Neural cell (in vitro differentiated cells): Measurements from ENCODE around the gene GRK3. TPM values are rescaled to one million over a fixed set of nuclear protein-coding genes. Genes with fewer than 3 reads are reported as not detected.

Experiments used
- H2AFZ ChIP-seq: fragments of 200-600, 300-800 bp; sonication (generic), shearing (Covaris generic); 2 replicates; pipeline ENCODE4 v1.6.0; 2014; ENCODE audit warnings: low read depth, mild to moderate bottlenecking, antibody characterized with exemption, low read length, moderate library complexity
- H3F3A ChIP-seq: fragments of 200-600 bp; shearing (Covaris generic); 2 replicates; pipeline ENCODE4 v1.6.1; 2016; ENCODE audit warnings: mild to moderate bottlenecking, moderate library complexity, mixed read lengths, antibody characterized with exemption, low read length; ENCODE audit not compliant: insufficient read depth, poor library complexity, severe bottlenecking
- H3K27ac ChIP-seq: fragments of 200-600, 300-800 bp; sonication (generic), shearing (Covaris generic); 2 replicates; pipeline ENCODE4 v1.5.1; 2014; ENCODE audit warnings: mild to moderate bottlenecking, low read length, moderate library complexity
- H3K27me3 ChIP-seq: fragments of 300-800, 200-600 bp; sonication (generic), shearing (Covaris generic); 2 replicates; pipeline ENCODE4 v1.6.0; 2014; ENCODE audit warnings: mild to moderate bottlenecking, low read depth, low read length, moderate library complexity; ENCODE audit not compliant: insufficient read depth
- H3K36me3 ChIP-seq: fragments of 300-800, 200-600 bp; sonication (generic), shearing (Covaris generic); 2 replicates; pipeline ENCODE4 v1.5.1; 2014; ENCODE audit warnings: mild to moderate bottlenecking, antibody characterized with exemption, low read length, moderate library complexity; ENCODE audit not compliant: insufficient read depth
- H3K4me2 ChIP-seq: fragments of 300-800, 200-600 bp; sonication (generic), shearing (Covaris generic); 2 replicates; pipeline ENCODE4 v1.6.0; 2014; ENCODE audit warnings: mild to moderate bottlenecking, low read length
- H3K4me3 ChIP-seq: fragments of 300-800, 200-600 bp; sonication (generic), shearing (Covaris generic); 2 replicates; pipeline ENCODE4 v1.5.1; 2014; ENCODE audit warnings: mild to moderate bottlenecking, low read length, moderate library complexity
- H3K79me2 ChIP-seq: fragments of 200-600 bp; shearing (Covaris generic); replicated peaks from 2 replicates; pipeline ENCODE4 v1.6.0; 2014; ENCODE audit warnings: mild to moderate bottlenecking, low read length, moderate library complexity; ENCODE audit not compliant: insufficient read depth
- H3K9ac ChIP-seq: fragments of 300-800, 200-600 bp; sonication (generic), shearing (Covaris generic); 2 replicates; pipeline ENCODE4 v1.6.1; 2016; ENCODE audit warnings: mild to moderate bottlenecking, low read length, mixed read lengths
- H3K9me2 ChIP-seq: fragments of 200-600 bp; shearing (Covaris generic); 2 replicates; pipeline ENCODE4 v1.6.1; 2016; ENCODE audit warnings: mild to moderate bottlenecking, low read length, mixed read lengths; ENCODE audit not compliant: insufficient read depth
- H3K9me3 ChIP-seq: fragments of 200-600, 300-800 bp; sonication (generic), shearing (Covaris generic); 2 replicates; pipeline ENCODE4 v1.6.1; 2016; ENCODE audit warnings: mild to moderate bottlenecking, mixed run types, low read length, moderate library complexity, mixed read lengths
- H4K20me1 ChIP-seq: fragments of 200-600 bp; shearing (Covaris generic); 2 replicates; pipeline ENCODE4 v1.6.1; 2016; ENCODE audit warnings: mild to moderate bottlenecking, mixed run types; ENCODE audit not compliant: insufficient read depth
- EP300 ChIP-seq: fragments of 450-650 bp; conservative IDR thresholded peaks from 2 replicates; pipeline ENCODE4 v1.6.1; 2014; ENCODE audit warnings: antibody characterized with exemption, mild to moderate bottlenecking, moderate library complexity; ENCODE audit not compliant: poor library complexity, severe bottlenecking
- EZH2 ChIP-seq: fragments of 200-600, 300-800 bp; shearing (Covaris generic), sonication (generic); IDR thresholded peaks from 2 replicates; pipeline ENCODE4 v1.6.1; 2014; ENCODE audit warnings: antibody characterized with exemption, low read length, borderline replicate concordance, mild to moderate bottlenecking; ENCODE audit not compliant: insufficient read depth, poor library complexity, severe bottlenecking
- MXI1 ChIP-seq: fragments of 450-650 bp; conservative IDR thresholded peaks from 2 replicates; pipeline ENCODE4 v1.6.1; 2014; ENCODE audit warnings: antibody characterized with exemption, mild to moderate bottlenecking; ENCODE audit not compliant: poor library complexity, severe bottlenecking
- POLR2AphosphoS5 ChIP-seq: IDR thresholded peaks from 2 replicates; pipeline ENCODE4 v1.6.1; 2012
- SMC3 ChIP-seq: fragments of 450-650 bp; conservative IDR thresholded peaks from 2 replicates; pipeline ENCODE4 v1.6.1; 2014; ENCODE audit warnings: antibody characterized with exemption, mild to moderate bottlenecking, moderate library complexity; ENCODE audit not compliant: poor library complexity
- TAF1 ChIP-seq: IDR thresholded peaks from 2 replicates; pipeline ENCODE4 v1.6.1; 2012; ENCODE audit warnings: low read depth
- polyA plus RNA-seq: library from polyadenylated mRNA; depleted of rRNA; stranded (reverse); fragments of >200 nt; gene quantifications from 2 replicates; pipeline ENCODE4 v1.2.3, GENCODE V29; 2014
- TF ChIP-seq, protein P1 (sequence below): IDR thresholded peaks from 2 replicates; pipeline ENCODE4 v1.6.1; 2012; ENCODE audit warnings: borderline replicate concordance
- TF ChIP-seq, protein P2 (sequence below): fragments of 450-650 bp; IDR thresholded peaks from 2 replicates; pipeline ENCODE4 v1.5.1; 2014; ENCODE audit warnings: antibody characterized with exemption, mild to moderate bottlenecking, moderate library complexity; ENCODE audit not compliant: poor library complexity, severe bottlenecking

GRK3 gene
- polyA plus RNA-seq, 1 donor from 2014 or later = 9.8 TPM

DNA sequence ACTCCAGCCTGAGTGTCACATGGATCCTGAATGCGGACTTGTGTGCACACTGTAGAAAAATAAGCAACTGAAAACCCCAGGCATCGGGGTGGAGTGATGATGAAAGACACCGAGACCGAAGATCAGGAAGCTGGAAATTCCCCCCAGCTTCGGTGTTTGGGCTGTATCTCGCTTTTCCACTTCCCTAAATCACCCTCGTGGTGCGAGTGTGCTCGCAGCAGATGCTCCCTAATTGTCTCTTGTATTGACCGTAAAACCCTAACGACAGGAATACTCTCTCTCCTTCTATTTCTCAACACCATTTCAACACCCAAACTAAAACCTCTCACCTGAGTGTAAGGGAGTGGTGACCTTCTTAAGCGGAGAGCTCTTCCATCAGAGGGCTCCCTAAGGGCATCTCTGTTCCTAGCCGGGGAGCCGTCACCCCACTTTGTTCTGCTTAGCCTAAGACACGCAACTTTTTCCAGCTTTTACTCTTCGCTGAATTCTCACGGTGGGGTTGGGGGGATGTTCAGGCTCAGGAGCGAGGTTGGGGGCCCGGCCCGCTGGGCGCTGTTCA, 635 bp upstream of the GRK3 start:
- Histone ChIP-seq H3K79me2 (no peaks in the 10 kb centered on the region), H3K9me3 (no peaks in the 10 kb centered on the region), H3F3A (no peaks in the 10 kb centered on the region), H3K9ac (peak overlapping the region; percentile 63), H3K27me3 (no peaks in the 10 kb centered on the region), H3K27ac (no peak overlapping the region), H3K4me3 (peak overlapping the region; percentile 72), H4K20me1 (no peaks in the 10 kb centered on the region), H3K36me3 (no peaks in the 10 kb centered on the region), H3K9me2 (no peaks in the 10 kb centered on the region), H3K4me2 (peak overlapping the region; percentile 72), H2AFZ (peak overlapping the region; percentile 60)
- no peak for TF ChIP-seq EZH2
- TF ChIP-seq MXI1 = no peak
- no peak for TF ChIP-seq EP300
- no peak for TF ChIP-seq POLR2AphosphoS5
- TF ChIP-seq TAF1 = no peak

DNA sequence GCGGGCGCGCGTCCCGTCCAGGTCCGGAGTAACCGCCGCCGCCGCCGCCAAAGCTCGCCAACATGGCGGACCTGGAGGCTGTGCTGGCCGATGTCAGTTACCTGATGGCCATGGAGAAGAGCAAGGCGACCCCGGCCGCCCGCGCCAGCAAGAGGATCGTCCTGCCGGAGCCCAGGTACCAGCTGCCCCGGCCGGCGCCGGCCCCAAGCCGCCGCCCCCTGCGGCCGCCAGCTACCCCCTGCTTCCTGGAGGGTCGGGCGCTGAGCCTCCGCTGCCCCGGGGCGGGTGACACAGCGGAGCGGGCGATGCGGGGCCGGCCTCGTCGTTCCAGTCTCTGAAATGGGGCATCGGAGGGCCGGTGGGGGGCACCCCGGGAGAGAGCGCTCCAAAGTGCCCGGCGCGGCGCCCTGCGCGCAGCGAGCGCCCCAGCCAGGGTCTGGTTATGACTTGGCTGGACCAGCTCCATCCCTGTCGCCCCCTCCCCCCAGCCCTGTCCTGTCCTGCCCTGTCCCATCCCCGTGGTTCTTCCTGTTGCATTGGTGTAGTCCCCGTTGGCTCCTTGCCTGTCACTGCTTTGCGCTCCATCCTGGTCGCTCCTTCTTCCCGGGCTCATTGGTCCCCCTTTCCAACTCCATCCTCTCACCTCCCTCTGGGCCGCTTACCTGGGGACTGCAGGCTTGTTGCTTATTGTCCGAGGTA, 653 bp downstream of the GRK3 start:
- no peak overlapping the region for H2AFZ ChIP-seq
- peak overlapping the region; percentile 68 for H3K9ac ChIP-seq
- H3K4me2 ChIP-seq = peak overlapping the region; percentile 49
- peak overlapping the region; percentile 75 for H3K4me3 ChIP-seq
- no peaks in the 10 kb centered on the region for H3K9me2 ChIP-seq
- TF ChIP-seq POLR2AphosphoS5 (no peak), SMC3 (no peak)
- H3K9me3 ChIP-seq = no peaks in the 10 kb centered on the region
- H3F3A ChIP-seq = no peaks in the 10 kb centered on the region
- H3K36me3 ChIP-seq = no peaks in the 10 kb centered on the region
- no peaks in the 10 kb centered on the region for H4K20me1 ChIP-seq
- H3K27ac ChIP-seq = no peak overlapping the region
- no peaks in the 10 kb centered on the region for H3K27me3 ChIP-seq
- no peaks in the 10 kb centered on the region for H3K79me2 ChIP-seq

DNA sequence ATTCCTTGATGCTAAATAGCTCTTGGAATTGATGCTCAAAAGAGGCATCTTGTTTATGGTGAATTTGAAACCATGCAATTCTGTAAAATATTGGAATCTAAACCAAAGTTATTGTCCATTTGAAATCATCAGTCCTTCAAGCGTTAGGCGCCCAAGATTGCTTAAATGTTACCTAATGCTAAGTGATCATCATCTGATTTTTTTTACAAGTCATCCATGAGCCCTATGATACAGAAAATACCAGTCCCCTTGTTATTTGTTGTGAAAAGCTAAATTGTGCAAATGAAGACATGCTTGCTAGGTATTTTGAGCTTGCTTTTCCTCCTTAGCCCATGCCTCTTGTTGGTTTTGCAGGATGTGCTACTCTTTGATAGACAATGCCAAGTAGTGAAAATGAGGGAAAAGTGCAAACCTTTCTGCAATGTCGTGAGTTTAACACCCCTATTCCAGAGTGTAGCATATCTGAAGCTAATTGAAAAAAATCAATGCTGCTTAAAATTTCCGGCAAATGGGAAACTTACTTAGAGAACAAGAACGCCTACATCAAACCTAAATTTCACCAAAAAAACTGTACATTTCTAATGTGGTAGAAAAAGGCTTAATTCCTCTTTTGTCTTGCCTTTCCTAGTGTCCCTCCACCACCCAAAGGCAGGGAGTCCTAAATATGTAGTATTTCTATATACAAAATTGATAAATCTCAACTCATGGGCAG, 1.9 kb downstream of the GRK3 start:
- H3K27ac ChIP-seq = no peak overlapping the region
- peak overlapping the region; percentile 75 for H3K4me3 ChIP-seq
- no peaks in the 10 kb centered on the region for H4K20me1 ChIP-seq
- no peaks in the 10 kb centered on the region for H3K27me3 ChIP-seq
- no peaks in the 10 kb centered on the region for H3K9me2 ChIP-seq
- H3K4me2 ChIP-seq = peak overlapping the region; percentile 49
- H2AFZ ChIP-seq = no peak overlapping the region
- H3F3A ChIP-seq = no peaks in the 10 kb centered on the region
- H3K79me2 ChIP-seq = no peaks in the 10 kb centered on the region
- no peaks in the 10 kb centered on the region for H3K36me3 ChIP-seq
- no peak overlapping the region for H3K9ac ChIP-seq
- no peaks in the 10 kb centered on the region for H3K9me3 ChIP-seq
- TF ChIP-seq, protein P1, sequence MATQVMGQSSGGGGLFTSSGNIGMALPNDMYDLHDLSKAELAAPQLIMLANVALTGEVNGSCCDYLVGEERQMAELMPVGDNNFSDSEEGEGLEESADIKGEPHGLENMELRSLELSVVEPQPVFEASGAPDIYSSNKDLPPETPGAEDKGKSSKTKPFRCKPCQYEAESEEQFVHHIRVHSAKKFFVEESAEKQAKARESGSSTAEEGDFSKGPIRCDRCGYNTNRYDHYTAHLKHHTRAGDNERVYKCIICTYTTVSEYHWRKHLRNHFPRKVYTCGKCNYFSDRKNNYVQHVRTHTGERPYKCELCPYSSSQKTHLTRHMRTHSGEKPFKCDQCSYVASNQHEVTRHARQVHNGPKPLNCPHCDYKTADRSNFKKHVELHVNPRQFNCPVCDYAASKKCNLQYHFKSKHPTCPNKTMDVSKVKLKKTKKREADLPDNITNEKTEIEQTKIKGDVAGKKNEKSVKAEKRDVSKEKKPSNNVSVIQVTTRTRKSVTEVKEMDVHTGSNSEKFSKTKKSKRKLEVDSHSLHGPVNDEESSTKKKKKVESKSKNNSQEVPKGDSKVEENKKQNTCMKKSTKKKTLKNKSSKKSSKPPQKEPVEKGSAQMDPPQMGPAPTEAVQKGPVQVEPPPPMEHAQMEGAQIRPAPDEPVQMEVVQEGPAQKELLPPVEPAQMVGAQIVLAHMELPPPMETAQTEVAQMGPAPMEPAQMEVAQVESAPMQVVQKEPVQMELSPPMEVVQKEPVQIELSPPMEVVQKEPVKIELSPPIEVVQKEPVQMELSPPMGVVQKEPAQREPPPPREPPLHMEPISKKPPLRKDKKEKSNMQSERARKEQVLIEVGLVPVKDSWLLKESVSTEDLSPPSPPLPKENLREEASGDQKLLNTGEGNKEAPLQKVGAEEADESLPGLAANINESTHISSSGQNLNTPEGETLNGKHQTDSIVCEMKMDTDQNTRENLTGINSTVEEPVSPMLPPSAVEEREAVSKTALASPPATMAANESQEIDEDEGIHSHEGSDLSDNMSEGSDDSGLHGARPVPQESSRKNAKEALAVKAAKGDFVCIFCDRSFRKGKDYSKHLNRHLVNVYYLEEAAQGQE = no peak
- TF ChIP-seq EZH2 (no peak), TAF1 (no peak), MXI1 (no peak), POLR2AphosphoS5 (no peak)
- TF ChIP-seq, protein P2, sequence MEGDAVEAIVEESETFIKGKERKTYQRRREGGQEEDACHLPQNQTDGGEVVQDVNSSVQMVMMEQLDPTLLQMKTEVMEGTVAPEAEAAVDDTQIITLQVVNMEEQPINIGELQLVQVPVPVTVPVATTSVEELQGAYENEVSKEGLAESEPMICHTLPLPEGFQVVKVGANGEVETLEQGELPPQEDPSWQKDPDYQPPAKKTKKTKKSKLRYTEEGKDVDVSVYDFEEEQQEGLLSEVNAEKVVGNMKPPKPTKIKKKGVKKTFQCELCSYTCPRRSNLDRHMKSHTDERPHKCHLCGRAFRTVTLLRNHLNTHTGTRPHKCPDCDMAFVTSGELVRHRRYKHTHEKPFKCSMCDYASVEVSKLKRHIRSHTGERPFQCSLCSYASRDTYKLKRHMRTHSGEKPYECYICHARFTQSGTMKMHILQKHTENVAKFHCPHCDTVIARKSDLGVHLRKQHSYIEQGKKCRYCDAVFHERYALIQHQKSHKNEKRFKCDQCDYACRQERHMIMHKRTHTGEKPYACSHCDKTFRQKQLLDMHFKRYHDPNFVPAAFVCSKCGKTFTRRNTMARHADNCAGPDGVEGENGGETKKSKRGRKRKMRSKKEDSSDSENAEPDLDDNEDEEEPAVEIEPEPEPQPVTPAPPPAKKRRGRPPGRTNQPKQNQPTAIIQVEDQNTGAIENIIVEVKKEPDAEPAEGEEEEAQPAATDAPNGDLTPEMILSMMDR = no peak
